Kidney (tissue), 14 donors: Measurements from ENCODE around the gene KIAA0232. TPM values are rescaled to one million over a fixed set of nuclear protein-coding genes. Genes with fewer than 3 reads are reported as not detected.
A peak's percentile ranks its signal among the peaks of the same experiment; 100 is the strongest.

ENCODE experiments used
- DNase-seq, 5 donors: peaks; one replicate each; pipeline ENCODE4 v3.0.0-alpha.2; 2013 to 2020
- FAIRE-seq: peaks from 2 replicates; lab custom pipeline; 2012; peaks lifted over from hg19 to GRCh38; lab: Jason Lieb, UNC
- H3K27ac ChIP-seq, 2 donors: one replicate each; pipeline ENCODE4 v1.7.0; 2013; ENCODE audit warnings: low read depth in 2 of 2, low read length in 2 of 2, inconsistent platforms in 1 of 2
- H3K27me3 ChIP-seq: one replicate; pipeline ENCODE4 v1.7.1; 2013; ENCODE audit warnings: low read length, inconsistent platforms; ENCODE audit not compliant: control insufficient read depth, insufficient read depth
- H3K36me3 ChIP-seq, 3 donors: one replicate each; pipeline versions ENCODE4 v1.7.0 to v1.7.1; 2013; ENCODE audit warnings: low read length in 3 of 3, control low read depth in 1 of 3, inconsistent platforms in 1 of 3; ENCODE audit not compliant: insufficient read depth in 3 of 3, control insufficient read depth in 2 of 3
- H3K4me1 ChIP-seq, 3 donors: one replicate each; pipeline versions ENCODE4 v1.7.0 to v1.7.1; 2013; ENCODE audit warnings: low read length in 3 of 3, inconsistent platforms in 1 of 3, low read depth in 1 of 3; ENCODE audit not compliant: control insufficient read depth in 2 of 3, insufficient read depth in 2 of 3
- H3K4me3 ChIP-seq, 3 donors: one replicate each; pipeline versions ENCODE4 v1.7.0 to v1.8.1; 2013; ENCODE audit warnings: low read length in 3 of 3, control low read depth in 1 of 3, inconsistent platforms in 1 of 3
- H3K9ac ChIP-seq, 3 donors: one replicate each; pipeline versions ENCODE4 v1.7.0 to v1.7.1; 2013; ENCODE audit warnings: low read length in 3 of 3, control low read depth in 1 of 3, inconsistent platforms in 1 of 3
- H3K9me3 ChIP-seq, 3 donors: one replicate each; pipeline versions ENCODE4 v1.7.0 to v1.7.1; 2013; ENCODE audit warnings: low read length in 3 of 3, control low read depth in 1 of 3, inconsistent platforms in 1 of 3; ENCODE audit not compliant: control insufficient read depth in 2 of 3, insufficient read depth in 1 of 3
- intact Hi-C: fragments of 100-400 bp; cut with DNase I; formaldehyde crosslinking; loops from one replicate; pipeline ENCODE4 v1.11.1; 2022
- polyA plus RNA-seq: library from polyadenylated mRNA; stranded (reverse); fragments of 350-450 nt; fragmentation: Illumina TruSeq; extraction: RNeasy Lipid Tissue Mini Kit (QIAGEN cat#74804); gene quantifications from one replicate; pipeline ENCODE4 v1.2.3, GENCODE V29; 2014; ENCODE audit warnings: low read depth, low replicate concordance; ENCODE audit not compliant: insufficient read depth
- total RNA-seq: library from RNA; stranded (reverse); fragmentation: NEBNext Ultra II Directional; extraction: Animal tissue kit (Norgen Biotek cat#: 25700); gene quantifications from one replicate; pipeline ENCODE4 v1.2.1, GENCODE V29; 2021
- TF ChIP-seq, protein P1 (sequence below): IDR thresholded peaks from 3 replicates; pipeline ENCODE4 v1.5.1; 2012; ENCODE audit warnings: mild to moderate bottlenecking, moderate library complexity, borderline replicate concordance; ENCODE audit not compliant: insufficient read depth; ENCODE audit errors: extremely low read depth
- donor health status: control.
- donor health status: control.
- donor health status: control.
- donor health status: control.
- donor health status: control.
- donor health status: DM: yes; HTN: yes; CAD: no.
- donor health status: Normal renal cell carcinoma (clear cell type).

The KIAA0232 gene
- total and polyA plus RNA-seq, 2 donors from 2014 or later = 14.0 to 39.9 TPM

DNA sequence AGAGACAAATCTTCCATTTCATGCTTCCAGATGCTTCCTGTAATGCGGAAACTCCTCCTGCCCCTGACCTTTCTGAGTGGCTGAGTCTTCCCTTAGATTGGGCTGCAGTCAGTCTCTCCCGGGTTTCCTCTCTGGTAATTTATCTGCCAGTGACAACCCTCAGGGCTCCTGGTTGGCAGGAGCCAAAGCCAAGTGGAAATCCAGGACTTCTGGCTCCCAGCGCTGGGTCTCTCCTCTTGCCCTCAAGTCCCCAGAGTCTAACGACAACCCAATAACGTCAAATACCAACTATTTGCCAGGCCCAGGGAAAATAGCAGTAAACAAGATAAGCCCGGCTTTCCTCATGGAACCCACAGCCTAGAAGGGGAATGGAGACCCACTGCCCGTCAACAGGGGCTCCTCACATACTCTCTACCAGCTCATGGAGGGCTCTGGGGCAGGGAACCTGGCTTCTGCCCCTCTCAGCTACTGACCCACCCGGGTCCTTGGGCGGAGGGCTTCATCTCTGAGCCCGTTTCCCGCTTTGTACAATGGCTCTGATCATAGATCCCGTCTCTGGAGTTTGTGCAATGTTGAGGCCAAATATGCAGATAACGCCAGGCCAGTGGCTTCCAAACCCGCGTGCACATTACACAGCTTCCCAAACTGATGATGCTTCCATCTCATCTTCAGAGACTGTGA, 126.0 kb downstream of the KIAA0232 start:
- Histone ChIP-seq H3K4me1 (peaks cover 0 to 25% (median 3%) of the 10 kb centered on the region in 3 donors), H3K9me3 (no peaks in the 10 kb centered on the region), H3K36me3 (no peaks in the 10 kb centered on the region), H3K27ac (peak overlapping the region; percentile 93 to 97), H3K4me3 (peak overlapping the region; percentile 73 to 85 (median 73)), H3K9ac (peak overlapping the region in 2 of 3 donors; percentile 45 to 82), H3K27me3 (no peaks in the 10 kb centered on the region)
- FAIRE-seq (no peak), DNase-seq (peak in 2 of 5 donors; percentile 52 to 54)
- intact Hi-C loops = no loop called here
- TF ChIP-seq, protein P1, sequence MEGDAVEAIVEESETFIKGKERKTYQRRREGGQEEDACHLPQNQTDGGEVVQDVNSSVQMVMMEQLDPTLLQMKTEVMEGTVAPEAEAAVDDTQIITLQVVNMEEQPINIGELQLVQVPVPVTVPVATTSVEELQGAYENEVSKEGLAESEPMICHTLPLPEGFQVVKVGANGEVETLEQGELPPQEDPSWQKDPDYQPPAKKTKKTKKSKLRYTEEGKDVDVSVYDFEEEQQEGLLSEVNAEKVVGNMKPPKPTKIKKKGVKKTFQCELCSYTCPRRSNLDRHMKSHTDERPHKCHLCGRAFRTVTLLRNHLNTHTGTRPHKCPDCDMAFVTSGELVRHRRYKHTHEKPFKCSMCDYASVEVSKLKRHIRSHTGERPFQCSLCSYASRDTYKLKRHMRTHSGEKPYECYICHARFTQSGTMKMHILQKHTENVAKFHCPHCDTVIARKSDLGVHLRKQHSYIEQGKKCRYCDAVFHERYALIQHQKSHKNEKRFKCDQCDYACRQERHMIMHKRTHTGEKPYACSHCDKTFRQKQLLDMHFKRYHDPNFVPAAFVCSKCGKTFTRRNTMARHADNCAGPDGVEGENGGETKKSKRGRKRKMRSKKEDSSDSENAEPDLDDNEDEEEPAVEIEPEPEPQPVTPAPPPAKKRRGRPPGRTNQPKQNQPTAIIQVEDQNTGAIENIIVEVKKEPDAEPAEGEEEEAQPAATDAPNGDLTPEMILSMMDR = no peak

DNA sequence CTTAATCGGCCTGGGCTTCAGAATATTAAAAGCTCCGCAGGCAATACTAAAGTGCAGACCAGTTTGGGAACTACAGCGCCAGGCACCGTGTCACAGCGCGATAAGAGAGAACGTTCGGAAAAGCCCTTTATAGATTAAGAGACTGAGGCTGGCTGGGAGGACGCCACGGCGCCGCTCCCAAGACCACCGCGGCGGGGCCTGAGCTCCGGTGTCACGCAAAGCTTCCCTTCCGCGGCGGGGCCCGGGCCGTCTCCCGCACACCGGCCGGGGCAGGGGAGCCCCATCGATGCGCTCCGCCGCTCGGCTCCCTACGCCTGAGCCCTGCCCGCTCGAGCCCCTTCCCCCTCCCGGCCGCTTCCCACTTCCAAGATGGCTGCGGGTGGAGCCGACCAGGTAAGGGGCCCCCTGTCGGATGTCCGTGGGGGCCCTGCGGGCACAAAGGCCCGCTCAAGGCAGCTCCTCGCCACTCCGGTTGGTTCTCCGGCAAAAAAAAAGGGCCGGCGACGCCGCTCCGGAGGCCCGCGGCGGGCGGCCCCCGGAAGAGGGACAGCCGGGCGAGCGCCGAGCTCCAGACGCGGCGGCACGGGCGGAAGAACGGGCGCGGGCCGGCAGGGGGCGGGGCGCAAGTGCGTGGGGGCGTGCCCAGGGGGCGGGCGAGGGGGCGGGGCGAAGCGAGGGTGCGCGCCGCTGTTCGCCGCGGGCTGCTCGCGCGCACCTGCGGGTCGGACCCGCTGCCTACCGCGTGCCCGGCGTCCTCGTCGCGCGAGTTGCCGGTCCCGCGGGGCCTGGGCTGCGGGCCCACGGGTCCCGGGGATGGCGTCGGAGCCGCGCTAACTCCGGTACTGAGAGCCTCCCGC, 126.8 kb downstream of the KIAA0232 start, which contains the start of gene TBC1D14:
Gene TBC1D14, plus strand, starts transcription at position 714 of the 857 bp plus-strand sequence. CDS start 13,564 bp downstream, outside the sequence.
- FAIRE-seq (no peak), DNase-seq (peak; percentile 91 to 96 (median 95))
- intact Hi-C loops = no loop called here
- TF ChIP-seq, protein P1 = no peak
- Histone ChIP-seq H3K9me3 (no peaks in the 10 kb centered on the region), H3K27ac (peak within 1 kb of the TSS; percentile 93 to 97), H3K4me1 (peaks cover 3 to 31% (median 7%) of the 10 kb centered on the region in 3 donors), H3K36me3 (no peaks in the 10 kb centered on the region), H3K9ac (peak within 1 kb of the TSS; percentile 45 to 86 (median 74)), H3K27me3 (no peaks in the 10 kb centered on the region), H3K4me3 (peak within 1 kb of the TSS; percentile 73 to 85 (median 79))

DNA sequence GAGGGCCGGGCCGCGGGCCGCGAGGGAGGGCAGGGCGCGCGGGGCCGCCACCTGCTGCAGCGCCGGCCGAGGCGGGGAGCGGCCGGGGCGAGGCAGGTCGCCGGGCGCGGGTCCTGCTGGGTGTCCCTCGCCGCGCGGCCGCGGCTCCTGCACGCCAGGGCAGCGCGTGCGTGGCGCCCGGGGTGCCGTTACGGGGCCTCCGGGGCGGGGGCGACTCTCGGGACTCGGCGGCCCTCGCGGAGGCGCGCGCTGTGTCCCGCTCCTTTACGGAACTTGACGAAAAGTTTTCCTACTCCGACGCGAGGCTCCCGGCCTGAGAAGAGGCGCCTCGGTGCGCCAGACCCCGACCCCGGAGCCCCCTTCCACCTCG, 127.4 kb downstream of the KIAA0232 start:
- Histone ChIP-seq H3K9me3 (no peaks in the 10 kb centered on the region), H3K27me3 (no peaks in the 10 kb centered on the region), H3K4me3 (peak overlapping the region; percentile 12 to 79 (median 63)), H3K36me3 (no peaks in the 10 kb centered on the region), H3K4me1 (peaks cover 3 to 32% (median 8%) of the 10 kb centered on the region in 3 donors), H3K9ac (peak overlapping the region in 1 of 3 donors; percentile 86), H3K27ac (peak overlapping the region; percentile 80 to 88)
- intact Hi-C loops = no loop called here
- DNase-seq = peak in 2 of 5 donors; percentile 70 to 84
- TF ChIP-seq, protein P1 = no peak
- FAIRE-seq = no peak
